Measurements from ENCODE around the gene SLC19A1.
A peak's percentile ranks its signal among the peaks of the same experiment; 100 is the strongest.

SLC19A1 gene

DNA sequence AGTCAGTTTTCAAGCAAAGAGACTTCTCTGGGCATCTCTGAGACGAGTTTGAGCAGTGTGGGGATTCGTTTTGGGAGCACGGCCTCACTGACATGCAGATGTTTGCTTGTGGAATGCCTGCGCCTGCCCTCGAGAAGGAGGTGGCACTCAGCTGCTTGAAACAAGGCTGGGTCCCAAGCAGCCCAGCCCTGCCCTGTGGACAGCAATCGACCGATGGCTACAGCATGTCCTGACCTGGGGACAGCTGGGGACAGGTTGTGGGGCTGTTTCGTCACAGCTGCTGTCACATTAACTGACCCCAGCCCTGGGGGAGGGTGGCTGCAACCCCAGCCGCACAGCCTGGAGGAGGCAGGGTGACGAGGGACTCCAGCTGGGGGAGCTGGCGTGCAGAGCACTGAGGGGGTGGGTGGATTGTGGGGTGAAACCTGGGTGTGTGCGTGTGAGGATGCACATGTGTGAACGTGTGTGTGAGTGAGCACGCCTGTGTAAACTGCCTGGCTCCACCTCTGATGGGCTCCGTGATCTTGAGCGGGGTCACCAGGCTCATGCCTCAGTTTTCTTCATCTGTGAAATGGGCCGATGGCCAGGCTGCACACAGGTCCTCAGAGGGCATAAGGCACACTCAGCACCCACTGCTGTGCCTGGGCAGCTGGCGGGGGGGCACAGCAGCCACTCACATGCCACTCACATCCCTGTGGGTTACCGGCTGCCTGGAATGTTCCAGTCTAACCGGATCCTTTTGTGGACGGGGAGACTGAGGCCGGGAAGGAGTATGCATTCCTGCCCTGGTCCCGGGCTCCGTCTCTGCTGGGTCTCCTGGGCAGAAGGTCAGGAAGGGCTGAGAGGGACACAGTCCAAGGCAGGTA lies 87.9 kb downstream of the SLC19A1 start:
- peak; percentile 78 for DNase-seq (ENCODE audit: low spot score)

DNA sequence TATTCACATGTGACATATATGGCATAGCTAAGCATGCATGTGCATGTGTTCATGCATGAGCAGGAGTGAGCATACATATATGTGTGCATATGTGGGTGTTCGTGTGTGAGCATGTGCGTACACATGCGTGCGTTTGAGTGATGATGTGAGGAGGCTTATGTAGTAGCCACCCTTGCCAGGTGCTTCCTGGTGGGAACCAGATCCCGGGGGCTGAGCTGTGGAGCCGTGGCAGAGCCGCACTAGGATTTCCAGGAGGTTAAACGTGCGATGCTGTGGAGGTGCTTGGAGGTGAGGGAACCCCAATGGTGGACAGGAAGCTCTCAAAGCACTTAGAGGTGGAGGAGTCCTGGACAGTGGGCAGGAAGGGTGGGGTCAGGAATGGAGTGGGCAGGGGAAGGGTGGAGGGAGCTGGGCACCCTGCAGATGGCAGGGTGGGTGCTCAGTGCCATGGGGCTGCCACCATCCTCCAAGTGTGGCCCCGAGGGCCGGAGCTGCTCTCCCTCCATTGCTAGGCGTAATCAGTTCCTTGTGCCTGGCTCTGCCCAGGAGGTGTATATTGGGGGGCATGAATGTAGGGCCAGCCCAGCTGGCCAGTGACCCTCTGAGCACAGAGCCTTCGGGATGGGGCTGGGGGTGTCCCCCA lies 88.8 kb downstream of the SLC19A1 start:
- no peak for DNase-seq (ENCODE audit: low spot score)

GRCh38 chr21:45452696-45453307 lies 89.4 kb downstream of the SLC19A1 start:
- no peak for DNase-seq (ENCODE audit: low spot score)

GRCh38 chr21:45451771-45452182 lies 90.5 kb downstream of the SLC19A1 start:
- no peak for DNase-seq (ENCODE audit: low spot score)

DNA sequence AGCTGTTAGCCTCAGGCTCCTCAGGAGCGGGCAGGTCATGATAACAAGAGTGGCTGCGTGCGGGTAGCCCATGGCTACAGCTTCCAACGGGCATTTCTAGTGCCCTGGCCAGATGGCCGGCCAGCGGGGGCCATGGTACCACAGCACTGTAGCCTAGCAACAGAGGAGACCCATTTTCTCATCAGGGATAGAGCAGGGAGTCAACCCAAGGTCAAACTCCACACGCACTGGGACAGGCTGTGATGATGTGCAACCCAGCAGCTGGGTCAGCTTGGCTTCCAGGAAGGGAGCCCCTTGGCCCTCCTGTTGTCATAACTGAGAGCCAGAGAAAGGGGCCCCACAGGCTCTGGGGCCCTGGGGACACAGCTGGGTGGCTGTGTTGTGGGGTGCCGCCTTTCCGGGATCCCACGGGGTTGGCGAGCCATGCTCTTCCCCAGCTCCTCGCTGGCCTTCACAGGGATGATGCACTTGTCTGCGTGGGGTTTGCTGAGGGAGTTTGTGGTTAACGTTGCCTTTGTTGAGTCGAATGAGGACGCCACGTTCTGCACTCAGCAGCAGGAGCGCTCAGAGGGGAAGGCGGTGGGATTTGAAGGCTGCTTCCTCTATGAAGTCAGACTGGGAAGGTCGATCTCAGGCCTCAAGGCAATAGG lies 91.0 kb downstream of the SLC19A1 start:
- DNase-seq (ENCODE audit: low spot score), result no peak

DNA sequence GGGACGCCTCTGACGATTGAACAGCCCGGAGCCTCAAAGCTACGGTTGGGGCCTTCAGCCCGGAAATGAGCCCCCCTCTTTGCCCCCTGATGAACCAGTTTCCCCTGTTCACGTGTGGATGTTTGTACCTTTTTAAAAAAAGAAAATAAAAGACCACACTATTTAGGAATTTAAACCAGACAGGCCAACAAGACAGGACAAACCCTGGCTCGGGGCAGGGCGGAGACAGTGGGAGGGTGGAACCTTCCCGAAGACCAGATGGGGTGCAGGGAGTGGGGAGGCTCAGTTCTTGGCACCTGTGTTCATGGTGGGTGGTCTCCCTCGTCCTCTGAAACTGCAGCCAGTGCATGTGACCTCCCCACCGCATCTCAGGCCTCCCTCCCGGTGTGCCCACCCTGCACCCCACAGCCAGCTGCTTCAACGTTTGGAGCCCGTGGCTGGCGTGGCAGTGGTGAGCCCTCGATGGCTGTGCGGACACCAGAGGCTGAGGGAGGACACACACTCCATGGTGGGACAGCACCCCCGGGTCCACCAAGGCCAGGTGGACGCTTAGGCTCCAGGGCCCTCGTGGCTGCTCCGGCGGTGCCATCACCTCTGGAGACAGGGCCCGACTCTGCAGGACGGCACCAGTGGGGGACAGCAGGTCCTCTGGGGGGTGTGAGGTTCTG lies 91.7 kb downstream of the SLC19A1 start:
- DNase-seq (ENCODE audit: low spot score), result no peak

- DNase-seq (ENCODE audit: low spot score), result no peak
These were observed 92.4 kb downstream of the SLC19A1 start for GRCh38 chr21:45449658-45450422.

GRCh38 chr21:45448810-45449657 lies 93.2 kb downstream of the SLC19A1 start:
- DNase-seq (ENCODE audit: low spot score), result no peak

DNA sequence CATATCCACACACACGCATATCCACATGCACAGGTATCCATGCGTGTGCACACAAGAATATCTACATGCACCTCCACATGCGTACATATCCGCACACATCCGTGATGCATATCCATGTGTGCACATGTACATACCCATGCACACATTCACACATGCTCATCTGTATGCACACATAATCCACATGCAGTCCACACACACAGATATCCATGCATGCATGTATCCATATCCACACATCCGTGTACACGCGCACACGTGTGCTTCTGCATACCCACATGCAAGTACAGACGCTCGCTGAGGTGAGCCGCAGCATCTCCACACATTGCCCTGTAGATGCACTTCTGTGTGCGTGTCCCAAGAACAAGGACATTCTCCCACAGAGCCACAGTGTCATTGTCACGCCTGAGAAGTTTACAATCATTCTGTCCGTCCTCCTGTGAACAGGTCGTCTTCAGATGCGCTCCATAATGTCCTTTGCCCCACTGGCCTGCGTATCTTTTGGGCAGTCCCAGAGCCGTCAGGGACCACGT lies 93.9 kb downstream of the SLC19A1 start:
- no peak for DNase-seq (ENCODE audit: low spot score)
